H9 (cell line): Measurements from ENCODE around the gene RPL19. TPM values are rescaled to one million over a fixed set of nuclear protein-coding genes. Genes with fewer than 3 reads are reported as not detected.

Experiments
- DNase-seq: peaks from one replicate; pipeline ENCODE4 v3.0.0-alpha.2; 2017
- H2AFZ ChIP-seq: one replicate; pipeline ENCODE4 v1.6.1; 2013; ENCODE audit warnings: mild to moderate bottlenecking, low read length, control low read depth, moderate library complexity
- H2AK5ac ChIP-seq: 2 replicates; pipeline ENCODE4 v1.6.1; 2013; ENCODE audit warnings: low read length, control low read depth, mixed read lengths; ENCODE audit not compliant: insufficient read length
- H2BK120ac ChIP-seq: one replicate; pipeline ENCODE4 v1.6.1; 2013; ENCODE audit warnings: low read depth, mild to moderate bottlenecking, low read length, control low read depth, inconsistent platforms; ENCODE audit not compliant: poor library complexity, severe bottlenecking
- H2BK12ac ChIP-seq: 2 replicates; pipeline ENCODE4 v1.6.1; 2013; ENCODE audit warnings: low read length, control low read depth, mixed read lengths, low read depth; ENCODE audit not compliant: insufficient read length
- H2BK15ac ChIP-seq: 2 replicates; pipeline ENCODE4 v1.6.1; 2013; ENCODE audit warnings: low read depth, low read length, control low read depth
- H2BK20ac ChIP-seq: one replicate; pipeline ENCODE4 v1.6.1; 2013; ENCODE audit warnings: low read depth, mild to moderate bottlenecking, low read length, control low read depth, inconsistent platforms; ENCODE audit not compliant: poor library complexity, severe bottlenecking
- H2BK5ac ChIP-seq: 2 replicates; pipeline ENCODE4 v1.6.1; 2013; ENCODE audit warnings: low read length, control low read depth, mixed read lengths; ENCODE audit not compliant: insufficient read length
- H3K14ac ChIP-seq: 2 replicates; pipeline ENCODE4 v1.6.1; 2013; ENCODE audit warnings: low read length, control low read depth; ENCODE audit not compliant: insufficient read depth
- H3K18ac ChIP-seq: 2 replicates; pipeline ENCODE4 v1.6.1; 2013; ENCODE audit warnings: low read depth, mild to moderate bottlenecking, mixed read lengths, low read length, control low read depth; ENCODE audit not compliant: insufficient read length
- H3K23ac ChIP-seq: 2 replicates; pipeline ENCODE4 v1.6.1; 2013; ENCODE audit warnings: low read length, control low read depth, mixed read lengths, low read depth; ENCODE audit not compliant: insufficient read length
- H3K23me2 ChIP-seq: 2 replicates; pipeline ENCODE4 v1.6.1; 2013; ENCODE audit warnings: low read depth, mild to moderate bottlenecking, mixed read lengths, low read length, control low read depth; ENCODE audit not compliant: insufficient read length, poor library complexity, severe bottlenecking
- H3K27ac ChIP-seq: 2 replicates; pipeline ENCODE4 v1.5.1; 2013; ENCODE audit warnings: low read length, control low read depth, mixed read lengths, low read depth; ENCODE audit not compliant: insufficient read length
- H3K27me3 ChIP-seq: 2 replicates; pipeline ENCODE4 v1.6.1; 2013; ENCODE audit warnings: low read length, control low read depth, inconsistent platforms; ENCODE audit not compliant: insufficient read depth
- H3K4ac ChIP-seq: 2 replicates; pipeline ENCODE4 v1.6.1; 2013; ENCODE audit warnings: low read depth, mild to moderate bottlenecking, control low read depth, inconsistent platforms, low read length, moderate library complexity
- H3K4me1 ChIP-seq: 2 replicates; pipeline ENCODE4 v1.6.1; 2013; ENCODE audit warnings: low read length, control low read depth, inconsistent platforms; ENCODE audit not compliant: insufficient read depth
- H3K4me2 ChIP-seq: 2 replicates; pipeline ENCODE4 v1.6.1; 2013; ENCODE audit warnings: low read length, control low read depth, mixed read lengths; ENCODE audit not compliant: insufficient read length, insufficient read depth
- H3K56ac ChIP-seq: 2 replicates; pipeline ENCODE4 v1.6.1; 2013; ENCODE audit warnings: low read depth, mild to moderate bottlenecking, mixed read lengths, low read length, control low read depth; ENCODE audit not compliant: insufficient read length
- H3K79me1 ChIP-seq: 2 replicates; pipeline ENCODE4 v1.6.1; 2013; ENCODE audit warnings: low read depth, mild to moderate bottlenecking, moderate library complexity, low read length, control low read depth, inconsistent platforms; ENCODE audit not compliant: insufficient read depth, poor library complexity, severe bottlenecking
- H3K79me2 ChIP-seq: 2 replicates; pipeline ENCODE4 v1.6.1; 2013; ENCODE audit warnings: low read length, control low read depth, inconsistent platforms; ENCODE audit not compliant: insufficient read depth
- H3K9ac ChIP-seq: 2 replicates; pipeline ENCODE4 v1.6.1; 2013; ENCODE audit warnings: low read length, control low read depth, mixed read lengths; ENCODE audit not compliant: insufficient read length; ENCODE audit errors: extremely low read depth
- H3K9me3 ChIP-seq: one replicate; pipeline ENCODE4 v1.6.1; 2013; ENCODE audit warnings: low read depth, low read length, inconsistent platforms; ENCODE audit not compliant: control insufficient read depth
- H3T11ph ChIP-seq: one replicate; pipeline ENCODE4 v1.6.1; 2013; ENCODE audit warnings: mild to moderate bottlenecking, low read length, control low read depth, inconsistent platforms
- H4K20me1 ChIP-seq: one replicate; pipeline ENCODE4 v1.6.1; 2013; ENCODE audit not compliant: control insufficient read depth, insufficient read length, insufficient read depth
- H4K5ac ChIP-seq: 2 replicates; pipeline ENCODE4 v1.6.1; 2013; ENCODE audit warnings: low read depth, mild to moderate bottlenecking, mixed read lengths, low read length, control low read depth; ENCODE audit not compliant: insufficient read length
- H4K8ac ChIP-seq: replicated peaks from 2 replicates; pipeline ENCODE4 v1.6.1; 2013; ENCODE audit warnings: low read length, control low read depth, mixed read lengths, low read depth; ENCODE audit not compliant: insufficient read length
- H4K91ac ChIP-seq: 2 replicates; pipeline ENCODE4 v1.6.1; 2013; ENCODE audit warnings: low read depth, mild to moderate bottlenecking, moderate library complexity, mixed read lengths, low read length, control low read depth; ENCODE audit not compliant: insufficient read length
- H3K27ac Mint-ChIP-seq, 3 experiments: 2 replicates in 2 of 3; 3 replicates in 1 of 3; pipeline ENCODE4 v1.8.0; 2020 to 2021; ENCODE audit warnings: mixed read lengths in 3 of 3, mild to moderate bottlenecking in 1 of 3, moderate library complexity in 1 of 3
- H3K27me3 Mint-ChIP-seq: 2 replicates; pipeline ENCODE4 v1.8.0; 2021; ENCODE audit warnings: low read depth, mild to moderate bottlenecking, moderate library complexity, mixed read lengths
- H3K36me3 Mint-ChIP-seq, 3 experiments: 2 replicates in 2 of 3; 3 replicates in 1 of 3; pipeline ENCODE4 v1.8.0; 2020 to 2021; ENCODE audit warnings: low read depth in 3 of 3, mixed read lengths in 3 of 3; ENCODE audit not compliant: insufficient read depth in 1 of 3
- H3K4me1 Mint-ChIP-seq, 2 experiments: 2 replicates each; pipeline ENCODE4 v1.8.0; 2020; ENCODE audit warnings: mixed read lengths in 2 of 2
- H3K4me3 Mint-ChIP-seq, 2 experiments: 2 replicates in 1 of 2; 3 replicates in 1 of 2; pipeline ENCODE4 v1.8.0; 2020 to 2021; ENCODE audit warnings: mild to moderate bottlenecking in 2 of 2, mixed read lengths in 2 of 2, moderate library complexity in 1 of 2
- H3K9me3 Mint-ChIP-seq, 2 experiments: 2 replicates in 1 of 2; 3 replicates in 1 of 2; pipeline ENCODE4 v1.8.0; 2020; ENCODE audit warnings: mild to moderate bottlenecking in 2 of 2, mixed read lengths in 2 of 2, moderate library complexity in 1 of 2
- CTCF ChIP-seq: fragments of 200-600 bp; sonication (generic); conservative IDR thresholded peaks from 3 replicates; pipeline ENCODE4 v1.8.0; 2021; ENCODE audit warnings: antibody characterized with exemption, mild to moderate bottlenecking
- WGBS: extraction: QIAGEN DNeasy Blood & Tissue Kit; methylation state at CpG from one replicate; pipeline ENCODE4 v1.1.7; 2013; ENCODE audit warnings: missing lambda C conversion rate, low lambda C conversion rate, mixed read lengths; ENCODE audit not compliant: insufficient read length; ENCODE audit errors: extremely low coverage; 5-methylcytosine and 5-hydroxymethylcytosine counted together
- total RNA-seq: library from RNA; stranded (reverse); gene quantifications from 2 replicates; pipeline ENCODE4 v1.2.1, GENCODE V29; 2021

The RPL19 gene
- total RNA-seq, 1 experiment from 2014 or later, result 2,038 TPM

- Mint-ChIP-seq H3K36me3 (no peaks in the 10 kb centered on the region; a peak in 2 of 7 replicates), H3K9me3 (no peaks in the 10 kb centered on the region), H3K4me1 (peaks cover 18 to 48% of the 10 kb centered on the region in 2 experiments), H3K27ac (no peak overlapping the region), H3K27me3 (peaks cover 38% of the 10 kb centered on the region), H3K4me3 (no peak overlapping the region)
- DNase-seq, result peak; percentile 25
- Histone ChIP-seq H3K9me3 (no peaks in the 10 kb centered on the region), H3K79me2 (no peaks in the 10 kb centered on the region), H3K56ac (no peak overlapping the region), H4K91ac (no peak overlapping the region), H4K8ac (no peak overlapping the region), H2BK15ac (no peak overlapping the region), H3T11ph (no peak overlapping the region), H4K20me1 (no peaks in the 10 kb centered on the region), H3K4me2 (no peak overlapping the region), H3K23ac (no peak overlapping the region), H3K18ac (no peak overlapping the region), H2BK5ac (no peak overlapping the region), H3K14ac (no peak overlapping the region), H3K23me2 (peaks cover 6% of the 10 kb centered on the region), H2BK120ac (no peak overlapping the region), H3K27ac (no peak overlapping the region), H3K79me1 (no peaks in the 10 kb centered on the region), H3K9ac (no peak overlapping the region), H4K5ac (no peak overlapping the region), H3K27me3 (no peaks in the 10 kb centered on the region; the same call in 1 of the 2 replicates), H2AFZ (no peak overlapping the region), H3K4ac (no peak overlapping the region), H3K4me1 (no peaks in the 10 kb centered on the region; the same call in 1 of the 2 replicates), H2BK20ac (no peak overlapping the region), H2BK12ac (no peak overlapping the region), H2AK5ac (no peak overlapping the region)
- WGBS, result no CpG with 5 or more reads among the region's 11 CpGs
- TF ChIP-seq CTCF, result no peak
These were observed 12.2 kb downstream of the RPL19 start for GRCh38 chr17:39212195-39212810.
